ENCODE data around the gene MXRA8. TPM values are rescaled to one million over a fixed set of nuclear protein-coding genes. Genes with fewer than 3 reads are reported as not detected.

The MXRA8 gene
- total RNA-seq, 4 donors from 2014 or later: 34.1 to 76.1 (median 35.9) TPM

DNA sequence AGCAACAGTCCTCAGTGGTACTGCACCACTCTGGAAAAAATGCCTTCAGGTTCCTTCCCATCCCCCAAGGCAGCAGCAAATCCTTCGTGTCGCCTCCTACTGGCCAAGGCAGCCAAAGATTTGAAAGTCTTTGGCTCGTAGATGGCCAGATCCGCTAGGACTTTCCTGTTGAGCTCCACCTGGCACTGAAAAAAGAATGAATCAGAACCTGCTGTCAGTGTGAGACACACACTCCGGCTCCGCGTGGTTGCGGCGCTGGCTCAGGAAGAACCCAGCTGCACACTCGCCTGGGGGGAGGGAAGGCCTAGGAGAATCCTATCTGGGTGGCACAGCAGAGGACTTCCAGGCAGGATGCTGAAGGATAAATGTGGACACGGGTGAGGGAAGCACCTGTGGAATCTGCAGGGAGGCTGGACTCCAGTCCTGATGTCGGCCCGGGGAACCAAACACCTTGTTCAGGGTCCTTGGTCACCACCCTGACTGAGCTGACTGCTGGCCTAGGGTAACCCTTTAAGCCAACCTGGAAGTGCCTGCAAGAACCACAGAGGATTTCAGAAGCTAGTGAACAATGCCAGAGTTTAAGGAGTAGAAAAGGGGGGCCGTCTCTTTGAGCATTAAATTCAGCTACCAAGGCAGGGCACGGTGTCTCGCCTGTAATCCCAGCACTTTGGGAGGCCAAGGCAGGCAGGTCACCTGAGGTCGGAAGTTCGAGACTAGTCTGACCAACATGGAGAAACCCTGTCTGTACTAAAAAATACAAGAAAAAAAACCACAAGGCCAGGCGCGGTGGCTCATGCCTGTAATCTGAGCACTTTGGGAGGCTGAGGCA is 43.9 kb upstream of the MXRA8 start:
- DNase-seq (ENCODE audit: low spot score in 2 of 2): no peak
- 51 to 52% methylated on average over 20 of the region's 20 CpGs for WGBS, 2 donors
- TF ChIP-seq POLR2A (IDR thresholded peaks at IDR 0.05): no peak
- TF ChIP-seq, protein P1, sequence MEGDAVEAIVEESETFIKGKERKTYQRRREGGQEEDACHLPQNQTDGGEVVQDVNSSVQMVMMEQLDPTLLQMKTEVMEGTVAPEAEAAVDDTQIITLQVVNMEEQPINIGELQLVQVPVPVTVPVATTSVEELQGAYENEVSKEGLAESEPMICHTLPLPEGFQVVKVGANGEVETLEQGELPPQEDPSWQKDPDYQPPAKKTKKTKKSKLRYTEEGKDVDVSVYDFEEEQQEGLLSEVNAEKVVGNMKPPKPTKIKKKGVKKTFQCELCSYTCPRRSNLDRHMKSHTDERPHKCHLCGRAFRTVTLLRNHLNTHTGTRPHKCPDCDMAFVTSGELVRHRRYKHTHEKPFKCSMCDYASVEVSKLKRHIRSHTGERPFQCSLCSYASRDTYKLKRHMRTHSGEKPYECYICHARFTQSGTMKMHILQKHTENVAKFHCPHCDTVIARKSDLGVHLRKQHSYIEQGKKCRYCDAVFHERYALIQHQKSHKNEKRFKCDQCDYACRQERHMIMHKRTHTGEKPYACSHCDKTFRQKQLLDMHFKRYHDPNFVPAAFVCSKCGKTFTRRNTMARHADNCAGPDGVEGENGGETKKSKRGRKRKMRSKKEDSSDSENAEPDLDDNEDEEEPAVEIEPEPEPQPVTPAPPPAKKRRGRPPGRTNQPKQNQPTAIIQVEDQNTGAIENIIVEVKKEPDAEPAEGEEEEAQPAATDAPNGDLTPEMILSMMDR (IDR thresholded peaks at IDR 0.05): no peak
- H3K4me3 ChIP-seq (ENCODE audit: low read depth, poor library complexity, severe bottlenecking): no peak overlapping the region
- intact Hi-C loops (cut with DNase I; ENCODE audit: low total_unique reads): no loop called here

DNA sequence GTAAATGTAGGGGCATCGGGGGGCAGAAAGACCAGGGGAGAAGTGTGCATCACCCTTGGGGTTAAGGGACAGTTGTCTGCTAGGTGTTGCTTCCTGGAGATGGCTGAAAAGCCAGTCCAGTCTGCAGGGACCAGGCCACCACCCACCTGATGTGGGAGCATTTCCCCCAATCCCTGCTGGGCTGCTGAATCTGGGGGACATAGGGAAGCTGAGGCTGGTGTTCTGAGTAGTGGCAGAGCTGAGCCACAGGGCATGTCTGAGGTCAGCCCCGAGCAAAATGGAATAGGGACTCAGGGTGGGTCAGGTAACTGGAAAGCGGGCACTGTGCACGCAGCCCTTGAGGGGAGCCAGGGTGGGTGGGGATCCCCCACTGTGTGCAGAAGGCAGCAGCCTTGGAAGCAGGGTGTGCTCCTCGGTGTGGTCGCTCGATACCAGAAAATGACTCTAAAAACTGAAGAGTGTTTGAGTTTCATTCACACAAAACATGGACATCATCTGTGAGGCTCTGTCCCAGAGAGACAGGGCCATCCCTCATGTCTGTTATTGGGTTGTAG is 43.2 kb upstream of the MXRA8 start:
- intact Hi-C loops (cut with DNase I; ENCODE audit: low total_unique reads): no loop called here
- no peak overlapping the region for H3K4me3 ChIP-seq (ENCODE audit: low read depth, poor library complexity, severe bottlenecking)
- WGBS, 2 donors: 87 to 93% methylated on average over 7 of the region's 7 CpGs
- DNase-seq (ENCODE audit: low spot score in 2 of 2): no peak
- no peak for TF ChIP-seq POLR2A (IDR thresholded peaks at IDR 0.05)
- TF ChIP-seq, protein P1 (IDR thresholded peaks at IDR 0.05): no peak

DNA sequence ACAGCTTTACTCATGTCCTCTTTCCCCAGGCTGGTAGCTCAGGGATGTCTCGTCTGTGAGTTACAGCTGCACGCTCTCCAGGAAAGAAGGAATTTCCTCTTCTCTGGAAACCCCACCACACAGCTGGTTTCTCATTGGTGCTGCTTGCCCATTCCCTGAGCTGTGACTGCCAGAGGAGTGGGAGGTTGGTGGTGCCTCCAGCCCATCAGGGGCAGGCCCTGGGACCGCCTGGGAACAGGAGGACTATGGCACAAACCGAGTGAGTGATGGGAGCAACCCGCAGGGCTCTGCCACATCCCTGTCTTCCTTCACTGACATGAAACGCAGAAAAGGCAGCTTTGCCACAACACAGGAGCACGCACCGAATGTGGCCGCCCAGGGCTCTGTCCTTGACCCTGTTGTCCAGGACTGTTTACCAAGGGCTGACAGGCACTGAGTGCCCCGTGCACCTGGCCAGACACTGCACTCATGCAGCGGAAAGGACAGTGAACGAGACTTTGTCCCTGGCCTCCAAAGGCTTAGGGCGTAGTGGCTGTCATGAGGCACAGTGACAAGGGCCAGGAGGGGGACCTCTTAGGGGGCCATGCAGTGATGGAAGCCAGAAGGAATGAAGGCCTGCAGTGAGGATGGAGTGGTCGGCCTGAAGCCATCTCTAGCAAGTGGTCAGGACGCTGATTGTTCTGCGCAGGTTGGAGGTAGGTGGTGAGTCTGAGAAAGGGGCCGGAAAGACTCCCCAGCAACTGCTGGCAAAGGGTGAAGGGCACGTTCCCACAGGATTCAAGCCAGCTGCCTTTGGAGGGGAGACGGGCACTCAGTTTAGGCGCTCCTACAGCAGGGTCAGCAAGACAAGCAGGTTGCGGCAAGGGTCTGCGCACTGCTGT is 42.5 kb upstream of the MXRA8 start:
- intact Hi-C loops (cut with DNase I; ENCODE audit: low total_unique reads): no loop called here
- WGBS, 2 donors: 85 to 86% methylated on average over 20 to 22 of the region's 22 CpGs
- H3K4me3 ChIP-seq (ENCODE audit: low read depth, poor library complexity, severe bottlenecking): no peak overlapping the region

DNA sequence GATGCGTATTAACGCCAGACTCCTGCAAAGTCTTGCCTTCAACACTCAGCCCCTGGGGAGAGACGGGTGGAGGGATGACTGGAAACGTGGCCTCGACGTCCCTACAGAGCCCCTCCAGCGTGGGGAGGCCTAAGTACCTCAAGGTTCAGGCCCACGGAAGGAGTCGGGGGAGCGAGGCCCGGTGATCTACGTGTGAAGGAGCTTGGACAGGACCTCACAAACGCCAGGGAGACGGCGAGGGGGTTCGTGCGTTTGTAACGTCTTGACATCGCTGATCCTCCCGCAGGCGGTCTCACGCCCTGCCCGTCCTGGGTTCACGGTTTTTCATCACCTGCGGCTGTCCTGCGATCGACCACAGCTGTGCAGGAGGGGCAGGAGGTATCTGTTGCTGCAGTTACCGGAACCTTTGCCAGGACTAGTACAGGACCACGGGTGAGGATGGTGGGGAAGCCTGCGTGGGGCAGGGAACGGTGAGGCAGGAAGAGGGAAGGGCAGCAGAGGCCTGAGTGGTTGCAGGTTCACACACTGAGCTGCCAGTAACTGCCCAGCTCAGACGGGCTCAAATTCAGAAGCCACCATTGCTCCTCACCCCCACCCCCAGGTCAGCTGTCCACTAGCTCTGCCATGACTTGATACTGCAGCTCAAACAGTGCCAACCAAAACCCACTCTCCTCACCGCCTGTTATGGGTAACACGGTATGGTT is 41.7 kb upstream of the MXRA8 start:
- no peak for DNase-seq (ENCODE audit: low spot score in 2 of 2)
- intact Hi-C loops (cut with DNase I; ENCODE audit: low total_unique reads): no loop called here
- TF ChIP-seq POLR2A (IDR thresholded peaks at IDR 0.05): no peak
- TF ChIP-seq, protein P1 (IDR thresholded peaks at IDR 0.05): no peak
- H3K4me3 ChIP-seq (ENCODE audit: low read depth, poor library complexity, severe bottlenecking): peak overlapping the region; percentile 94
- 4 to 8% methylated on average over 32 to 34 of the region's 34 CpGs for WGBS, 2 donors

More for the DNA sequence above, 42.5 kb upstream of the MXRA8 start:
- peak in 1 of 2 donors; percentile 84 for DNase-seq (ENCODE audit: low spot score in 2 of 2)
- TF ChIP-seq POLR2A (IDR thresholded peaks at IDR 0.05): no peak
- TF ChIP-seq, protein P1 (IDR thresholded peaks at IDR 0.05): peak in 1 of 3 donors; percentile 89

DNA sequence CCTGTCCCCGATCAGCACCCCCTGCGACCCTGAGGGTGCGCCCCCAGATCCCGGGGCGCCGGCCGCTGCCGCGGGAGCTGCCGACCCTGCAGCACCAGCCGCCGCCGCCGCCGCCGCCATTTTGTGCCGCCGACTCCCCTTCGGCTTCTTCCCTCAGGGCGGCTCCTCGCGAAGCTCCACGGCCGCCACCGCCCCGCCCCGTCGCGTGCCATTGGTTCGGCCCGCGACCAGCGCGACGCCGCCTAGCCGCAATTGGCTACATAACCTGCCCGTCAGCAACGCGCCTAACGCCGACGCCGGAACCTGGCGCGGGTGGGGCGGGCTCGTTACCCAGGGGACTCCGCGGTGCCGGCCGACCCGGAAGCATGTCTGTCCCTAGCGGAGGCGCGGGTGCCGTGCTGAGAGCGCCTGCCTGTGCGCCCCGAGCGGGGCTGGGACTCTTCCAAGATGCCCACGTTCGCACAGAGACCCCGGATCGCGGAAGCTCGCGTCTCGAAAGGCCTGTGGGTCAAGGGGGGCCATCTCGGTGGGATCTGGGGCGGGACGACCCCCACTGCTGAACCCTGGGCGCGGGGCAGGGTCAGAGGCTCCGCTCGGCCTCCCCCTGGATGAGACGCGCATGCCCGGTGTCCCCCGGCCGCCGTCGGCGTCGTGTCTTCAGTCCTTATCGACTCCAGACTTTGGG is 41.0 kb upstream of the MXRA8 start, which contains the start of gene CCNL2:
CCNL2 (minus strand) TSS at position 149 of the 685 bp plus-strand sequence; CDS start at position 120, 29 bp downstream.
- intact Hi-C loops (cut with DNase I; ENCODE audit: low total_unique reads): no loop called here
- peak within 1 kb of the TSS; percentile 94 for H3K4me3 ChIP-seq (ENCODE audit: low read depth, poor library complexity, severe bottlenecking)
- DNase-seq (ENCODE audit: low spot score in 2 of 2): peak; percentile 96 to 100
- TF ChIP-seq POLR2A (IDR thresholded peaks at IDR 0.05): no peak
- TF ChIP-seq, protein P1 (IDR thresholded peaks at IDR 0.05): peak in 1 of 3 donors; percentile 51
- WGBS, 2 donors: 1% methylated on average over 20 to 36 of the region's 86 CpGs
